Hematopoietic multipotent progenitor cell treated with erythropoietin and hydrocortisone succinate and interleukin-3 and kit ligand, for 17 days (in vitro differentiated cells): ENCODE results near the gene INTS11.
"Not testable (repeated sequence)": the region's sequence is repeated elsewhere in the genome, so short reads cannot be mapped to it uniquely, and the experiment has no call there.

ENCODE experiments used
- DNase-seq: peaks from one replicate; pipeline ENCODE4 v3.0.0-alpha.2; 2015; ENCODE audit warnings: low spot score

Gene INTS11

GRCh38 chr1:1324524-1325287 lies at the start of gene INTS11, which contains the start of gene CPTP:
Gene INTS11 (minus strand): TSS chr1:1324660. CDS start chr1:1324608, 52 bp downstream.
Gene CPTP (plus strand): TSS chr1:1324802. CDS start chr1:1326911, 2,109 bp downstream.
- peak; percentile 97 for DNase-seq

DNA sequence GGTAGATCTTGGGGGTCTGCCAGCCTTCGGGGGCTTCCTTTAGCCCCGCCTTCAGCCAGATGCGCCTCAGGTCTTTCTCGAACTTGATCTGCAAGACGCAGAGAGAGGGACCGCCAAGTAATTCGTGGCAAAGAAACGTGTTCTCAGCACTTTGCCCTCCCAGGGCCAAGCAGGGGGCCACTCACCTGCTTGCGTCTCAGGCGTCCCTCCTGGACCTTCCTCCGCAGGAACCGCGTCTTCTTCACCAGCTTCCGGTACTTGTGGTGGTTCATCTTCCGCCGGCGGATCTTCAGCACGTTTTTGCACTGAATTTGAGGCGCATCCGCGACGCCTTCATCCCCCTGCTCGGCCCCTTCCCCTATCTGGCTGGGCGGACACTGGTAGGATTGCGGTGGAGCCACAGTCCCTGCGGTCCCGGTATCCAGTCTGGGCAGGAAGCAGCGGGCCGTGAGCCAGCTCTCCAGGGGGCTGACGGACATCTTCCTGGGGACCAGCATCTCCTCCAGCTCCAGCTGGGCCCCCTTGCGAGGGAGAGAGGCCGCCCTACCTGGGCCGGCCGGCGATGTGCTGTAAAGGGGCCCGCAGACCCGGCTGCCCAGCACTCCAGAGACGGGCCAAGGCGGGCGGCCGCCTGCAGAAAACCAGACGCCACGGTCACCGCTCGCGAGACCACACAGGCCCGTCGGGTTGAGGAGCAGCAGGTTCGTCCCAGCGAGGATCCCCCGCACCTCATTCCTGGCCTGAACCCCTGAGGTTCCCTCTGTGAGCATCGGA lies 49.5 kb upstream of the INTS11 start:
- no peak for DNase-seq

DNA sequence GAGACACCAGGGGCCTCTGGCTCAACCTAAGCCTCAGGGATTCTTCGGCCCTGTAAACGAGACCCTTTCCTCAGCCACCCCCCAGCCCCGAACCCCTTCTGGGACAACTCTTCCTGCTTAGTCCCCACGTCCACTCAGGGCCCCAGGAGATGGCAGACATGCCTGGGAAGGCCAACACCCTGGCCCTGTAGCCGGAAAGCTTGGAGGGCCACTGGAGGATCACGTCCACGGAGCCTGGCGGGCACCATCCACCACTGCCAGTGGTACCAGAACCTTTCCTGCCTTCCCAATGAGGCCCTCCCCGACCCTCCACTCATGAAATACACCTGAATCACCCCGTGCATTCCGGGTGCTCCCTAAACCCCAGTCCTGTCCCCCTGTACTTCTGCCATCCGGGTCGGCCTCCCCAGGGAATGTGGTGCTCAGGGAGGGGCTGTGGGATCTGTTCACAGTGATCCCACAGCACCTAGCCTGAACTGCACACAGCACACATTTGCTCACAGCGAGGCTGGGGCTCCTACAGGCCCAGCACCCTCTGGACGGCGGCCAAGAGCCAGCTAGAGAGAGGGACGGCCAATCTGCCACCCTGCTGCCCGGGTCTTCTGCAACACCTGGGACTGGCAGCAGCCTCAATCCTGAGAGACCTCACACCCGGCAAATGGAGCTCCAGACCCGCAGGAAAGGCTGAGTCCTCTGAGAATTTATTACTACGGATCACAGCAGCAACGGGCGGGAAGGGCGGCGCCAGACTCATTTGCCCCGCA lies 48.8 kb upstream of the INTS11 start:
- no peak for DNase-seq

GRCh38 chr1:1371746-1372711 lies 47.6 kb upstream of the INTS11 start:
- peak; percentile 75 for DNase-seq

GRCh38 chr1:1371364-1371745 lies 46.9 kb upstream of the INTS11 start:
- no peak for DNase-seq

GRCh38 chr1:1370771-1371300 lies 46.4 kb upstream of the INTS11 start:
- DNase-seq, result no peak

DNA sequence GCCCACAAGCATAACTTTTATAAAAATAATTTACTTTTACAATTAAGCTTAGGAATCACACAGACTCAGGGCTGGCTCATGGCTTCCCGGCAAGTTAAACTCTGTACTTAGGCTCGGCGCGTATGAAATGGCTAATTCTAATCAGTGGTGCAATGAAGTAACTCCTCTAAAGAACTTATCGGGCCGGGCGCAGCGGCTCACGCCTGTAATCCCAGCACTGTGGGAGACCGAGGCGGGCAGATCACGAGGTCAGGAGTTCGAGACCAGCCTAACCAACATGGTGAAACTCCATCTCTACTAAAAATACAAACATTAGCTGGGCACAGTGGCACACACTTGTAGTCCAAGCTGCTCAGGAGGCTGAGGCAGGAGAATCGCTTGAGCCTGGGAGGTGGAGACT lies 45.6 kb upstream of the INTS11 start:
- DNase-seq, result not testable (repeated sequence)

DNA sequence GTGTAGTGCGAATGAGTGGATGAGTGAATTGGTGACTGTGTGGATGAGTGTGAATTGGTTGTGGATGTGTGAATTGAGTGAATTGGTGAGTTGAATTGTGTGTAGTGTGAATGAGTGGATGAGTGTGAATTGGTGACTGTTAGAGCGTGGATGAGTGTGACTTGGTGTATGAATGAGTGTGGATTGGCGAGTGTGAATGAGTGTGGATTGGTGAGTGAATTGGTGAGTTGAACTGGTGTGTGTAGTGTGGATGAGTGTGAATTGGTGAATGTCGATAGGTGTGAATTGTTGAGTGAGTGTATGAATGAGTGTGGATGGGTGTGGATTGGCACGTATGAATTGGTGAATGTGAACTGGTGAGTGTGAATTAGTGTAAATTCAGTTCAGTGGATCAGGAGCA lies 42.9 kb upstream of the INTS11 start:
- no peak for DNase-seq

DNA sequence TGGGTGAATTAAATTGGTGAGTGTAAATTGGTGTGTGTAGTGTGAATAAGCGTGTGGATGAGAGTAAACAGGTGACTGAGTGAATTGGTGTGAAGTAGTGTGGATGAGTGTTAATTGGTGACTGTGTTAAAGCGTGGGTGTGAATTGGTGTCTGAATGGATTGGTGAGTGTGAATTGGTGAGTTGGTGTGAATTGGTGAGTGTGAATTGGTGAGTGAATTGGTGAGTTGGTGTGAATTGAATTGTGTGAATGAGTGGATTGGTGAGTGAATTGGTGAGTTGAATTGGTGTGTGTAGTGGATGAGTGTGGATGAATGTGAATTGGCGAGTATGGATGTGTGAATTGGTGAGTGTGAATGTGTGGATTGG lies 42.2 kb upstream of the INTS11 start:
- no peak for DNase-seq

- DNase-seq, result no peak
Measured at GRCh38 chr1:1365875-1366698, 41.6 kb upstream of the INTS11 start.

DNA sequence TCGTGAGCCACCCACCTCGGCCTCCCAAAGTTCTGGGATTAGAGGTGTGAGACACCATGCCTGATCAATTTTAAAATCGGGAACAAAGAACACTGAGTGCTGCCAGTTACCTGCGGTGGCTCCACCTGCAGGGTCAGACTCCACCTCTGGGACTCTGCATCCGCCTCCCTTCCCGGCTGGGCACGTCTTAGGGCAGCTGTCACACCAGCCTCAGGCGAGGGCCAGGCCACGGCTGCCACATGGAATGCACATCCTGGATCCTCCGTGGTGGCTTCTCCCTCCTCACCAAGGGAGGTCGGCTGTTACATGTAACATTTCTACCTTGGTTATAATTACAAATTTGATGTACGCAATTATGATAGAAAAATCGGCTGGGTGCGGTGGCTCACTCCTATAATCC lies 39.8 kb upstream of the INTS11 start:
- no peak for DNase-seq

GRCh38 chr1:1361982-1362423 lies 37.5 kb upstream of the INTS11 start:
- DNase-seq, result no peak

GRCh38 chr1:1361233-1361981 lies 36.9 kb upstream of the INTS11 start:
- no peak for DNase-seq

DNA sequence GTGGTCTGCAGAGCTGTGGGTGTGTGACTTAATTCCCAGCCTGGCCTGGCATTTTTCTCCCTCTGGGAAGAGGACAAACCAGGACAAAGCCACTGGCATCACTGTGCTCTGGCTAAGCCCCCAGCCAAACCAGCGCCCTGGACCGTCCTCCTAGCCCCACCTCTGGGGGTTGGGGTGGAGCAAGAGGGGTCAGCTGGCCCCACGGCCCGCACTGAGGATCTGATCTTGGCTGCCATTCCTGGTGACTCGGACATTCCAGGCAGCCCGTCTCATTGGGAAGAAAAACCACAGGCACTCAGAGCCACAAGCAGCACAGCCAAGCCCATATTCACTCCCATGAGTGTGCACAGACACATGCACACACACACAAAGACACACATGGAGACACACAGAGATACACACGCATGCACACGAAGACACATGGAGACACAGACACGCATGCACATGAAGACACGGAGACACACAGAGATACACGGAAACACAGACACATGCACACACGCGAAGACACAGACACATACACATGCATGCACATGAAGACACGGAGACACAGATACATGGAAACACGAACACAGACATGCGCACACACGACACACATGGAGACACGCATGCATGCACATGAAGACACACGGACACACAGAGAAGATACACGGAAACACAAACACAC lies 36.2 kb upstream of the INTS11 start:
- DNase-seq, result no peak

DNA sequence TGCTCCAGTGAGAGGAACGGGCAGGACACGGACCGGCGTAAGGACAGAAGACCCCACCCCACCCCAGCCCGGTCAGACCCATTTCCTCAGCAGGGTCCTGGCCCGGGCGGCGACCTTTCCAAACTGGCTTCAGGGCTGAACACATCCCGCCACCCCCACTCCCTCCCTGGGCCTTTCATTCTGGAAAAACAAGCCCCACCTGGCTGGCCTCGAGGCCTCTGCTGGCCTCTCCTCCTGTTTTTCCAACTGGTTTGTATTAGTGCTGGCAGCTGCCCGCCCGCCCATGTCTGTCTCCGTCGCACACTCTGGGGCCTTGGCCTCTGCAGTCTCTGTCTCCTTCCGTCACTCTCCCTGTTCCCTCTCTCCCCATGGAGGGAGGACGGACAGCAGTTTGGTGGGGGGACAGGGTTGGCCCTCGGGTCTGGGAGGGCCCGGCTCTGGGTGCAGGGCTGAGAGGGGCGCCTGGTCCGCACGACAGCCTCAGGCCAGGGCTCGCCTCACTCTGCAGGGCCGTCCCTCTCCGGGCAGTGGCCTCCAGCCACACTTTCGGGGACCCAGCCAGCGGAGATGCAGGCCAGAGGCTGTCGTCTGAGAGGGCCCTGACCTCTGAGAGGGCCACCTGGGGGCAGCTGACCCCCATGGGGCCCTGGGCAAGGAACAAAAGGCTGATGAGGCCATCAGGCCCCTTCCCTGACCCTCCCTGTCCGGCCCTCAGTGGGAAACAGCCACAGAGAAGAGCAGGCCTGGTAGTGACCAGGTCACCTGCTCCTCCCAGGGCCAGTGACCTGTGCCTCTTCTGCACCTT lies 35.4 kb upstream of the INTS11 start:
- no peak for DNase-seq

DNA sequence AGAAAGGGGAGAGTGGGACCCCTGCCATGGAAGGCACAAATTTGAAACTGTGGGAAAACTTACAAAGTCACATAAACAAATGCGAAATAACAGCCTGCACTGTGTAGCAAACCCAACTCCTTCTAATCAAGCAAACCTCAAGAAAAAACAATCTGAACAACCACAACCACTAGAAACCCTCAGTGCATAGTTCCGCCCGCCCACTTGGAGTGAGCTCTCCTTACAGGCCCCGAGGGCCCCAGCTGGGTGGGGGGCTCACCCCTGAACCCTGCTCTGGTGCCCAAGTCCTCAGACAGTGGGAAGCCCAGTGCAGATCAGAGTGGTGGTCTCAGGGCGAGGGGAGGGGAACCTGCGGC lies 34.8 kb upstream of the INTS11 start:
- DNase-seq, result no peak

DNA sequence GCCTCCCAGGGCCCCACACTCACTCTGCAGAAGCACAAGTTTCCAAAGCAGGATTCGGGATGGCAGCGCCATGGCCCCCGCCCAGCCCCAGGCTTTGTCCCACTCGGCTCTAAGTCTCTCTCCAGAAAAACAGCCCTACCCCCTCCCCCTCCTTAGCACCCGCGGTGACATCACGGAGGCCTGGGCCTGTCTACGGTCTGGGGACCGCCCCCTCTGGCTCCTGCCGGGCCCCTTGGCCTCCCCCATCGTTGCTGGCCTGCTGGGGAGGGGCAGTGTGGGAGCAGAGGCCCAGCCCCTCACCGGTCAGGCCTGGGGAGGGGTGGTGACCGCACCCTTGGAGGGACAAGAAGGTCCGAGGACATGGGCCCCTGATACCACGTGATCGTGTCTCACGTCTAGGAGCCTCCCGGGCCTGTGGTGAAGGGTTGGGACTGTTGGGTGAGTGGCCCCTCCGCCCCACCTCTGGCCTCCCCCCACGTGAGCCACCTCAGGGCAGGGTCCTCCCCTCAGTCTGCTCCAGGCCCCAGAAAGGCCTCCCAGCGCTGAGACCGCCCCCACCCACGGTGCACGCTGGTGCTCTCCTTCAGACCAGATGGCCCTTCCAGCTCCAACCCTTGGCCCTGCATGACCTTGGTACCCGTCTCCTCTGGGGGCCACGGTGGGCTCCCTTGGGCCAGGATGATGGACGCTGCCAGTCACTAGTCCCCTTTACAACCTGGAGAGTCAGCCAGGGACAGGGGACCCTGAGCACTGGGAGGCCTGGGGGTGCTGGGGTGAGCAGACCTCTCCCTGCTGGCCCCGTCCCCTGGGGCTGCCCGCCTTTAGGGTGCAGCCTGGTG lies 34.2 kb upstream of the INTS11 start, which contains the start of gene MXRA8:
MXRA8 (minus strand) TSS at position 123 of the 839 bp plus-strand sequence; CDS start at position 72, 51 bp downstream.
- no peak for DNase-seq
